GM21619 (cell line): ENCODE data around the gene FRG2.
"Not testable (repeated sequence)": the region's sequence is repeated elsewhere in the genome, so short reads cannot be mapped to it uniquely, and the experiment has no call there.

Experiments
- ATAC-seq: cut with Tn5 transposase; IDR thresholded peaks from one replicate; pipeline ENCODE4 v1.9.1; 2021; ENCODE audit not compliant: unreplicated experiment

FRG2 gene

GRCh38 chr4:190016369-190017289 lies 10.4 kb downstream of the FRG2 start:
- no peak for ATAC-seq

DNA sequence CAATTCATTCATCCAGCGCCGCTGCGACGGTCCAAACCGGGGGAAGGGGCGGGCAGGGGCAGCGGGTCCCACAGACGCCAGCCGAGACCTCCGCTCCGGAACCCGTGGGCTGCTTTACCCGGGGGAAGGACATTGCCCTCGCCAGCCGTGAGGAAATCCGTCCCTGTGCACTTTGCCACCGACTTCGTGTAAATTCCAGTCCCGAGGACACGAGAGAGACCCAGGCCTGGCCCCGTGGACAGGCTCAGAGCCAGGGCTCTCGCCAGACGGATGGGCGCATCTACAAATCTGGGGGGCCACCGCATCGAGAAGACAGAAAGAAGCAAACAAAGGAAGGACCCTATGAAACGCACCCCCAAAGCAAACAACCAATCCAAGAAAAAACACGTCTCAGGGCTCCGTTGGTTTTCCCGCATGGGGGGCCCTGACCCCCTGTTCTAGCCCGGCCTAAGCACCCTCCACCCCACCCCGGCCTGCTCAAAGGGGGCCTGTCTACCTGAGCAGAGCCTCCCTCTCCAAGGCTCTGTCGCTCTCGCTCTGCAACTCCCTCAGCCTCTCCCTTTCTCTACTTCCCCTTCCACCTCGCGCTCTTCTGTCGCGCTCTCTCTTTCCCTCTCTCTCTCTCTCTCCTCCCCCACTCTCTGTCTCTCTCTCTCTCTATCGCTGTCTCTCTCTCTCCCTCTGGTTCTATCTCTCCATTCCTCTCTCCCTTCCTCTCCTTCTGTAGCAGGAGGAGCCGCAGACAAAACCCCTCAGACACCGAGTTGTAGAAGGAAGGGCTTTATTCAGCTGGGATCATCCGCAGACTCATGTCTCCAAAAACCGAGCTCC lies 11.3 kb downstream of the FRG2 start:
- no peak for ATAC-seq

GRCh38 chr4:190014771-190015537 lies 12.1 kb downstream of the FRG2 start:
- ATAC-seq: no peak

- not testable (repeated sequence) for ATAC-seq
Measured at GRCh38 chr4:189989941-189990340, 37.1 kb downstream of the FRG2 start.

DNA sequence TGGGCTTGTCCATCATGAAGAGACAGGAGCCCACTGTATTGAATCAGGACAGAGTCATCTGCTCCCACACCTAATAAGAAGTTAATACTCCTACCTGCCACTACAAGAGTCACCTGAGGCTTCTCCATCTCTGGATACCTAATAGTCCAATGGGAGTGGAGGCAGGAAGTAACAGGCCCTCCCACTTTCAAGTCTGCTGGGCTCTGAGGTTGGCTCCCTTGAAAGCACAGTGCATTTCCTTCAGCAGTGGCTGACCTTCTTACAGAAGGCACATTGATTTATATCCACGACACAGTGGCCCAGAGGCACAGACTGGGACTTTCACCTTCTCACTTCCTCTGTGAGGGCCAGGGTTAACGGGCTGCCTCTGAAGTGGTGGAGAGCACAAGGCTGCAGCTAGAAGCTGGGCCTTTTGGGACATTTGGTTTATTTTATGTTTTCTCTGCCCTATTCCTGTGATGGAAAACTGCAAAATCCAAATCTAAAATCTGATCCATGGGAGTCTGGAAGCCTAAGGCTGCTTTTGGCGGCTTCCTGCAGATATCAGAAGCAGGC lies 38.1 kb downstream of the FRG2 start:
- no peak for ATAC-seq

DNA sequence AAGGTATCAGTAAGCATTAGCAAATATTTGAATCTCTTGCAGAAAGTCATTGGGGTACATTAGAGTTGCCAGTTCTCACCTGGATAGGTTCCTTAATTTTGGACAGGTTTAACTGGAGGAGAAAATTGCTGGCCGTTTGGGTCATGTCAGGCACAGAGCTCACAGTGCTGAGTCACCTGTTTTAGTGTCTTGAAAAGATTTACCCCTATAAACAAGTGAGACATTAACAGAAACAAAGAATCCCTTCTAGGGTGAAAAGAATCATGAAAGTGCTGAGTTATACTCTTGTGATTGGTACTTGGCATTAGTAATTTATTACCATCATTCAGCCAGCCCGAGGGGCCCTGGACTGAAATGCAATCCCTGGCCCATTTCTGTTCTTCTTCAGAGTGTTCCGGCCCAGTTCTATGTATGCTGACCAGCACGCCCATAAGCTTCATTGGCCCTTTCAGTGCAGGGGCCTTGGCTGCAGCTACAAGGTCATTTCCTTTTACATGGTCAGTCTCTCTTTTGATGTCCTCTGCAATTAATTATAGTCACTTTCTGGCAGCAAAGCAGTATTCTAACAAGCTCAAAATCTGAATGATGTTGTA lies 41.3 kb downstream of the FRG2 start:
- ATAC-seq: not testable (repeated sequence)

DNA sequence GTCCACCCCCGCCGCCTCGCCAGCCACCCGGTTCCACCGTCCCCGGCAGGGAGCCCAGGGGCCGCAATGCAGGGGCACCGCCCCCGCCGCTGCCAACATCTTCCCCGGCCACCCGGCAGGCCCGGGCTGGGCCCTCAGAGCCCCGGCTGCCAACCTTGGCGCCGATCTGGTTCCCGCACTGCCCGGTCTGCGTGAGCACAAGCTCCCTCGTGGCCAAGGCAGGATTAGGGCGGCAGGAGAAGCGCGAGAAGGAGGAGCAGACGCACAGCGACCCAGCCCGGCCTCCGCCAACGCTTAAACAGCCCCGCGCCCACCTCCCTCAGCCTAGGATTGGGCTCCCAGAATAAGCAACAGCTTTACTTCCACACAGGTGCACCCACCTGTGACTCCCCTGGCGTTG lies 42.4 kb downstream of the FRG2 start:
- ATAC-seq: not testable (repeated sequence)

DNA sequence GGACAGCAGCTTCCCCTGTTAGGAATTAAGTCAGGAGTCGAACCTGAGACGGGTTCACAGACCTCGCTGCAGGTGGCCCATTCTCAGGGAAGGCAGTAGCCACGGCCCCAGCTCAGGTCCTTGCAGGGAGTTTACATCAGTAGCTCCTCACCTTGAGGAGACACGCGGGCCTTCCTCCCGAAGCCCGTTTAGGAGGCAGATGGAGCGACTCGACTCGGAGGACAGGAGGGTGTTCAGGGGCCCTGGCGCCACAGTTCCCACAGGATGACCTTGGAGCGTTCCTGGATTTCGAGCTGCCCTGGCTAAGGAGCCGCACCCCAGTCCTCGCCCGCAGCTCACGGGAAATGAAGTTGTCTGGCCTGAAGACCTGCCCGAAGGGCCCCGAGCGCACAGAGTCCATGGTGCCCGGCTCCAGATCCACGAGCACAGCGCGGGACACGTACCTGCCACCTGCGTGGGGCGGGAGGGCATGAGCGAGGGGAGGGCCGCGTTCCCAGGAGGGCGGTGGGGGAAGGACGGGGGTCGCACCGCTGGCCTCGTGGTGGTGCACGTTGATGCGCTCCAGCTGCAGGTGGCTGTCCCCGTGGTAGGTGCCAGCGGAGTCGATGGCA lies 43.0 kb downstream of the FRG2 start:
- ATAC-seq: not testable (repeated sequence)

DNA sequence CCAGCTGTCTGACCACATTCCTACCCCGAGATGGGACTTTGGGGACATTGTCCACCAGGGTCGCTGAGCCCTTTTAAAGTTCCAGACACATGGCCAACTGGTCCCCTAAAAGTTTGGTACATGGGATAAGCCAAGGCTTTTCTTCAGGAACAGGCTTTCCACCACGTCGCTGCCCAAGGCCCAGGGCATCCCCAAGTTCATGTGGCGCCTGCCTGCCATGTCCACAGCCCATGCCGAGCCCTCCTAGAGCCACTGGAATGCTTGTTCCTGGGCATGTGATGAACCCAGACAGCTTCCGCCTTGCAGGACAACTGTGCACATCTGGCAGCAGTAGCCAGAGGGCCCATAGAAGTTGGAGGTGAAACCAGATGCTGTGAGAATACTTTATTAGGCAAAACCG lies 45.1 kb downstream of the FRG2 start:
- no peak for ATAC-seq

DNA sequence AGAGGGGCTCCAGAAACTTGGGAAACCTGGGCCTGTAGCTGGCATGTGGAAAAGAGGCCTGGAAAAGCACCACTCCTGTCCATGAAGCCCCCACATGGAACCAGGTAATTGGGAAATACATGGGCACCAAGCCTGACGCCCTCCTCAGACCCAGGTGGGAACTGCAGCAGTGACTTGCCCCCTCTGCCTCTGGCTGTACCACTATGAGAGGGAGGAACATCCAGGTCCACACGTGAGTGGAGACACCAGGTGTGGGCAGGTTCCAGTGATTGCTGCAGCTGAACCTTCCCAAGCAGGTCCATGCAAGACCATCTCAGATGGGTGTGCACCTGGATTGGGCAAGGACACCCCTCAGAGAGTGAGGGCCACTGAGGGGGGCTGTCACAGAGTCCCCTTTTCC lies 46.8 kb downstream of the FRG2 start:
- ATAC-seq: not testable (repeated sequence)

GRCh38 chr4:189979196-189980047 lies 47.6 kb downstream of the FRG2 start:
- no peak for ATAC-seq
